Breast epithelium (tissue), 3 donors: Measurements from ENCODE around the gene TIMM44.

Experiments used
- POLR2A ChIP-seq: fragments of 450-650 bp; IDR thresholded peaks from one replicate; pipeline ENCODE4 v1.6.1; 2016; ENCODE audit warnings: antibody characterized with exemption, mild to moderate bottlenecking, moderate library complexity
- POLR2AphosphoS5 ChIP-seq, 3 donors: sonication (generic); formaldehyde crosslinking; IDR thresholded peaks; one replicate each; pipeline ENCODE4 v1.6.1; 2017; ENCODE audit warnings: antibody characterized with exemption in 3 of 3
- TF ChIP-seq, protein P1 (sequence below), 3 donors: fragments of 450-650 bp; IDR thresholded peaks; one replicate each; pipeline ENCODE4 v1.5.1; 2016 to 2017; ENCODE audit warnings: antibody characterized with exemption in 3 of 3, mild to moderate bottlenecking in 3 of 3, moderate library complexity in 3 of 3

DNA sequence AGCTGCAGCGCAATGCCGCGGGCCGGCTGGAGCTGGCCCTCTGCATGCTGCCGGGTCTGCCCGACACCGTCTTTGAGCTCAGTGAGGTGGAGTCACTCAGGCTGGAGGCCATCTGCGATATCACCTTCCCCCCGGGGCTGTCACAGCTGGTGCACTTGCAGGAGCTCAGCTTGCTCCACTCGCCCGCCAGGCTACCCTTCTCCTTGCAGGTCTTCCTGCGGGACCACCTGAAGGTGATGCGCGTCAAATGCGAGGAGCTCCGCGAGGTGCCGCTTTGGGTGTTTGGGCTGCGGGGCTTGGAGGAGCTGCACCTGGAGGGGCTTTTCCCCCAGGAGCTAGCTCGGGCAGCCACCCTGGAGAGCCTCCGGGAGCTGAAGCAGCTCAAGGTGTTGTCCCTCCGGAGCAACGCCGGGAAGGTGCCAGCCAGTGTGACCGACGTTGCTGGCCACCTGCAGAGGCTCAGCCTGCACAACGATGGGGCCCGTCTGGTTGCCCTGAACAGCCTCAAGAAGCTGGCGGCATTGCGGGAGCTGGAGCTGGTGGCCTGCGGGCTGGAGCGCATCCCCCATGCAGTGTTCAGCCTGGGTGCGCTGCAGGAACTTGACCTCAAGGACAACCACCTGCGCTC, 43.6 kb downstream of the TIMM44 start:
- TF ChIP-seq POLR2AphosphoS5 (IDR thresholded peaks at IDR 0.05) (no peak), POLR2A (no peak)
- TF ChIP-seq, protein P1, sequence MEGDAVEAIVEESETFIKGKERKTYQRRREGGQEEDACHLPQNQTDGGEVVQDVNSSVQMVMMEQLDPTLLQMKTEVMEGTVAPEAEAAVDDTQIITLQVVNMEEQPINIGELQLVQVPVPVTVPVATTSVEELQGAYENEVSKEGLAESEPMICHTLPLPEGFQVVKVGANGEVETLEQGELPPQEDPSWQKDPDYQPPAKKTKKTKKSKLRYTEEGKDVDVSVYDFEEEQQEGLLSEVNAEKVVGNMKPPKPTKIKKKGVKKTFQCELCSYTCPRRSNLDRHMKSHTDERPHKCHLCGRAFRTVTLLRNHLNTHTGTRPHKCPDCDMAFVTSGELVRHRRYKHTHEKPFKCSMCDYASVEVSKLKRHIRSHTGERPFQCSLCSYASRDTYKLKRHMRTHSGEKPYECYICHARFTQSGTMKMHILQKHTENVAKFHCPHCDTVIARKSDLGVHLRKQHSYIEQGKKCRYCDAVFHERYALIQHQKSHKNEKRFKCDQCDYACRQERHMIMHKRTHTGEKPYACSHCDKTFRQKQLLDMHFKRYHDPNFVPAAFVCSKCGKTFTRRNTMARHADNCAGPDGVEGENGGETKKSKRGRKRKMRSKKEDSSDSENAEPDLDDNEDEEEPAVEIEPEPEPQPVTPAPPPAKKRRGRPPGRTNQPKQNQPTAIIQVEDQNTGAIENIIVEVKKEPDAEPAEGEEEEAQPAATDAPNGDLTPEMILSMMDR (IDR thresholded peaks at IDR 0.05), result no peak
